ENCODE data around the gene KCNA10.

KCNA10 gene

GRCh38 chr1:110481968-110482623 is 36.9 kb downstream of the KCNA10 start:
- no peak for TF ChIP-seq REST (IDR thresholded peaks at IDR 0.05; ENCODE audit: insufficient read depth in 1 of 2, low read depth in 2 of 2, low read length in 2 of 2)
- TF ChIP-seq FOXP2 (optimal IDR thresholded peaks at IDR 0.05; ENCODE audit: borderline replicate concordance, extremely low read depth, extremely low read length, insufficient read depth), result no peak
- TF ChIP-seq POLR2AphosphoS5 (IDR thresholded peaks at IDR 0.05; ENCODE audit: low read depth, low read length), result no peak
- no peak for TF ChIP-seq SIN3A (IDR thresholded peaks at IDR 0.05; ENCODE audit: borderline replicate concordance, insufficient read depth, low read length)
- no peak for TF ChIP-seq TAF1 (IDR thresholded peaks at IDR 0.05; ENCODE audit: borderline replicate concordance, insufficient read depth, low read length)

- TF ChIP-seq POLR2AphosphoS5 (IDR thresholded peaks at IDR 0.05; ENCODE audit: low read depth, low read length) (no peak), REST (IDR thresholded peaks at IDR 0.05; ENCODE audit: insufficient read depth in 1 of 2, low read depth in 2 of 2, low read length in 2 of 2) (no peak), FOXP2 (optimal IDR thresholded peaks at IDR 0.05; ENCODE audit: borderline replicate concordance, extremely low read depth, extremely low read length, insufficient read depth) (no peak)
Observed at GRCh38 chr1:110480356-110481096, 38.4 kb downstream of the KCNA10 start.

GRCh38 chr1:110478886-110479285 is 40.1 kb downstream of the KCNA10 start:
- TF ChIP-seq POLR2AphosphoS5 (IDR thresholded peaks at IDR 0.05; ENCODE audit: low read depth, low read length) (no peak), REST (IDR thresholded peaks at IDR 0.05; ENCODE audit: insufficient read depth in 1 of 2, low read depth in 2 of 2, low read length in 2 of 2) (no peak), TAF1 (IDR thresholded peaks at IDR 0.05; ENCODE audit: borderline replicate concordance, insufficient read depth, low read length) (no peak), SIN3A (IDR thresholded peaks at IDR 0.05; ENCODE audit: borderline replicate concordance, insufficient read depth, low read length) (no peak), FOXP2 (optimal IDR thresholded peaks at IDR 0.05; ENCODE audit: borderline replicate concordance, extremely low read depth, extremely low read length, insufficient read depth) (no peak)

- TF ChIP-seq REST (IDR thresholded peaks at IDR 0.05; ENCODE audit: insufficient read depth in 1 of 2, low read depth in 2 of 2, low read length in 2 of 2) (no peak), POLR2AphosphoS5 (IDR thresholded peaks at IDR 0.05; ENCODE audit: low read depth, low read length) (no peak), FOXP2 (optimal IDR thresholded peaks at IDR 0.05; ENCODE audit: borderline replicate concordance, extremely low read depth, extremely low read length, insufficient read depth) (no peak), SIN3A (IDR thresholded peaks at IDR 0.05; ENCODE audit: borderline replicate concordance, insufficient read depth, low read length) (no peak), TAF1 (IDR thresholded peaks at IDR 0.05; ENCODE audit: borderline replicate concordance, insufficient read depth, low read length) (no peak)
Observed at GRCh38 chr1:110477967-110478640, 40.9 kb downstream of the KCNA10 start.

All from PFSK-1 (cell line).